OCI-LY3 (cell line): ENCODE results near the gene SIRPG.

Experiments
- CTCF ChIP-seq: fragments of 200-600, 300-600 bp; sonication (generic); IDR thresholded peaks from 2 replicates; pipeline ENCODE4 v1.5.1; 2014; ENCODE audit warnings: antibody characterized with exemption, low read length, low read depth
- EZH2phosphoT487 ChIP-seq: fragments of 200-600 bp; shearing (Covaris generic); IDR thresholded peaks from 2 replicates; pipeline ENCODE4 v1.6.1; 2018; ENCODE audit warnings: antibody characterized with exemption, mixed run types, low read depth

- TF ChIP-seq CTCF (peak; percentile 25), EZH2phosphoT487 (no peak)
Observed at GRCh38 chr20:1588533-1589460, 68.8 kb downstream of the SIRPG start.
